ENCODE results near the gene RHBDD1.

Gene RHBDD1

DNA sequence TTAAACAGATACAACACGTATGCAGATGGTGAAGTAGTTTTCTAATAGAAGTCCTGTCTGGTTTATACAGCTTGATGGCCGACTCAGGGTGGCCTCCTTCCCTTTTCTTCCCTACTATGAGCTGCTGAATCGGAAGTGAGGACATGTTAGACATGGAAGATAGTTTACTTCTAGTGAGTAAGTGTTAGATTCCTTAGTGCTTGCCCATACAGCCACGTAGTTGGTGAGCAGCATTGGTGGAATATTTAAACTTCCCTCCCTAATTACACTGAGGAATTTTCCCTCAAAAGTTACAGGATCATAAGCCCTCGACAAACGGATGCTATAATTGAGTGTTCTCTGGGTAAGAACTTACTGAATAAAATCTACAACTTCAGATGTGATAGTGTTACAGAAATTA lies 52.1 kb downstream of the RHBDD1 start:
- no peak for DNase-seq (ENCODE audit: low spot score)
- in situ Hi-C loops (cut with MboI; ENCODE audit: low sequenced_read_pairs, unreplicated experiment), result no loop called here
- TF ChIP-seq, protein P1, sequence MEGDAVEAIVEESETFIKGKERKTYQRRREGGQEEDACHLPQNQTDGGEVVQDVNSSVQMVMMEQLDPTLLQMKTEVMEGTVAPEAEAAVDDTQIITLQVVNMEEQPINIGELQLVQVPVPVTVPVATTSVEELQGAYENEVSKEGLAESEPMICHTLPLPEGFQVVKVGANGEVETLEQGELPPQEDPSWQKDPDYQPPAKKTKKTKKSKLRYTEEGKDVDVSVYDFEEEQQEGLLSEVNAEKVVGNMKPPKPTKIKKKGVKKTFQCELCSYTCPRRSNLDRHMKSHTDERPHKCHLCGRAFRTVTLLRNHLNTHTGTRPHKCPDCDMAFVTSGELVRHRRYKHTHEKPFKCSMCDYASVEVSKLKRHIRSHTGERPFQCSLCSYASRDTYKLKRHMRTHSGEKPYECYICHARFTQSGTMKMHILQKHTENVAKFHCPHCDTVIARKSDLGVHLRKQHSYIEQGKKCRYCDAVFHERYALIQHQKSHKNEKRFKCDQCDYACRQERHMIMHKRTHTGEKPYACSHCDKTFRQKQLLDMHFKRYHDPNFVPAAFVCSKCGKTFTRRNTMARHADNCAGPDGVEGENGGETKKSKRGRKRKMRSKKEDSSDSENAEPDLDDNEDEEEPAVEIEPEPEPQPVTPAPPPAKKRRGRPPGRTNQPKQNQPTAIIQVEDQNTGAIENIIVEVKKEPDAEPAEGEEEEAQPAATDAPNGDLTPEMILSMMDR (IDR thresholded peaks at IDR 0.05; ENCODE audit: borderline replicate concordance, control extremely low read depth, extremely low read depth, insufficient read depth, missing control alignments), result no peak

DNA sequence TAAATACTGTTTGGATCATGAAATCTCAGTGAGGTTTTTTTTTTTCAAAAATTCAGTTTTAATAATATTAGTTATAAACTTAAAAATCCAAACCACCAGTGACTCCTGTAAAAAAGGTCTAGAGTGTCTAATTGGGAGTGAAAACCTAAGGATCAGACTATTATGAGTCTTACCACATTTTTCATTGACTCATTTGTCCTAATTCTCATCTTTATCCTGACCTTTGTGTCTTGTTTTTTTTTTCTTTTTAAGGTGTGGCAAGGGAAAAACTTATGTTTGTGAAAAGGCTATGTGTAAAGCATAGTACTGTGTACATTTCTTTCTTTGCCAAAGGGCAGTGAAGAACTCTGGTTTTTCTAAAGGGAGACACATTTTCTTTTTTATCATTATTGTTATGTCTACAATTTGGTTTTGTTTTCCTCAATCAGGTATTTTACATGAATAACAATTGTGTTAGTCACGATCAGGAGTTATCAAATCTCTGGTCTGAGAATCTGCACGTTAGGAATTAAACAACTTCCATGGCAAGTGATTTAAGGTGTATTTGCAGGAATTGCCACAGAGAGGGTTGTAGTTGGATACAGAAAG lies 52.6 kb downstream of the RHBDD1 start:
- TF ChIP-seq, protein P1 (IDR thresholded peaks at IDR 0.05; ENCODE audit: borderline replicate concordance, control extremely low read depth, extremely low read depth, insufficient read depth, missing control alignments), result no peak
- DNase-seq (ENCODE audit: low spot score), result no peak
- in situ Hi-C loops (cut with MboI; ENCODE audit: low sequenced_read_pairs, unreplicated experiment), result no loop called here

DNA sequence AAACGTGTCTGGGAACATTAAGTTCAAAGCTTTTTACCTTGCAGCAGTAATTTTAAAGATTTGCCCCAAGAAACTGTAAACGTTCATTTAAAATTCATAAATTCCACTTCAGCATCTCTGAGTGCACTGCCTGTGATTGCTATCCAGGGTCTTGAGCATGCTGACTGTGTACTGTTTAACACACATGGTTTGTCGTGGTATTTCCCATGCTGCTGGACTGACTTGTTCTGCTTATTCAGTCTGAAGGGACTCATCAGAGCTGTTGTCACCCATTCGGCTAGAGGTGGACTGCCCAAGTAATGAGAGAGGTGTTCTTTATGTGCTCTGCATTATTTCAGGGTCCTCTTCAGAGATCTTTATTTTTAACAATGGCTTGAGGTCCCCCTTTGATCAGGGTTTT lies 53.1 kb downstream of the RHBDD1 start:
- DNase-seq (ENCODE audit: low spot score), result no peak
- TF ChIP-seq, protein P1 (IDR thresholded peaks at IDR 0.05; ENCODE audit: borderline replicate concordance, control extremely low read depth, extremely low read depth, insufficient read depth, missing control alignments), result no peak
- in situ Hi-C loops (cut with MboI; ENCODE audit: low sequenced_read_pairs, unreplicated experiment), result no loop called here

DNA sequence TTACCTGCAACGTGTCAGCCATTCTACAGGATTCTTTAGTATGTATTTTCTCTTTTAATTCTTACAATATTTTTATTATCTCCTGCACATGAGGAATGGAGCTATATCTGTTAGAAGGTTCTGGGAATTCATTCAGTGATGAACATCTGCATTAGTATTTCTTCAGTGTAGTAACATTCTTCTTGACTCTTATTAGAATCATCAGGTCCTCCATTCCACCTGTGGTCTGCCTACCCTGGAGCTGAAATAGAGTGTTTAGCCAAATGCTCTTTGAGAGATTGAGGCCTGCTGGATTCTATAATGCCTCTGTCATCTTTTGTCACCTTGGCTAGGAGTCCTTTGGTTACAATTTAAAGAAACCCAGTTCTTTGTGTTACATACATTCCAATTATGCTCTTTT lies 54.4 kb downstream of the RHBDD1 start:
- DNase-seq (ENCODE audit: low spot score), result no peak
- TF ChIP-seq, protein P1 (IDR thresholded peaks at IDR 0.05; ENCODE audit: borderline replicate concordance, control extremely low read depth, extremely low read depth, insufficient read depth, missing control alignments), result no peak
- in situ Hi-C loops (cut with MboI; ENCODE audit: low sequenced_read_pairs, unreplicated experiment), result no loop called here

DNA sequence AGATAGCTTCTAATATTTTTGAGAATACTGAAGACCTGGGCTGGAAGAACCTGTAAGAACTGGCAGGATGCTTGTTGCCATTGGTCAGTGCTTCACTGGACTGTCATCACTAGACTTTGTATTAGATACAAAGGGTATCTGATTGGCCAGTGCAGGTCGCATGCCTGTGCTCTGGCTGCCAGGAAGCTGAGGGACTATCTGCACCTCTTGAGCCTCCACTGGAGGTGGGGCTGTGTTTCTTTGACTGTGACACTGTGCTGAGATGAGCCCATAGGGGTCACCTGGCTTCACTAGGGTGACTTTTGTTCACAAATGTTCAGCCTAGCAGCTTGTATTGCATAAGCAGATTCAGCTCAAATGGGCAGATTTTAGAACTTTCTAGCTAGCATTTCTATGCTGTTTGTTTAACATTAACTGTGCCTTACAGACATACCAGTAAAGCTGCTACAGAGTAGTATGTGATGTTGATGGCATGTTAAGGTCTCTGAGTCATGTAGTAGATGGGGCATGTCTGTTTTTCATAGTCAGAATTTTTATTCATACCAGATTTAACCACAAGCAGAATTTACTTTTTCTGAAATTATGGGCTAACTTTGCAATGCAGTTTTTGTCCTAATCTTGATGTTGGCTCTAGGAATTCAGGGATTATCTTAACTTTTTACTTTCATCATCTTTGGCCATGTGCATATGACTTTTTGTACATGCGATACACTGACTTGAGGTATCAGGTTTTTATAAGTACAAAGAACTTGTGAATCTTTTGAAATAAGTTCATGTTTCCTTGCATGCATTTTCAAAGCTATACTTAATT lies 56.1 kb downstream of the RHBDD1 start:
- no peak for DNase-seq (ENCODE audit: low spot score)
- in situ Hi-C loops (cut with MboI; ENCODE audit: low sequenced_read_pairs, unreplicated experiment), result no loop called here
- TF ChIP-seq, protein P1 (IDR thresholded peaks at IDR 0.05; ENCODE audit: borderline replicate concordance, control extremely low read depth, extremely low read depth, insufficient read depth, missing control alignments), result no peak

DNA sequence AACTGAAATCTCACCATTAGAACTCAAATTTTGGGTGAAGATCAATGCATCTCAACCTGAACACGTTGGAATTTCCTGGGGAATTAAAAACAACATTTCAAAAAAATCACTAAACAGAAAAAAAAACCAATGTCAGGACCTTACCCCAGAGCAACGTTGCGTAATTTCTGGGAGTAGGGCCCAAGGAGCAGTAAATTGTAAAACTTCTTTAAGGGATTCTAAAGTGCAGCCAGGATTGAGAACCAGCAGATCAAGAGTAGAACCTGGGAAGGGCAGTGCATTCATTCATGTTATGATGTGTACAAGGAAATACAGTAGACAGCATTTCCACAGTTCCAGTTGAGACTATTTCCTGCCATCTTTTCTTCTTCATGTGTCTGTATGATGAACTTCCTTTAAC lies 56.9 kb downstream of the RHBDD1 start:
- in situ Hi-C loops (cut with MboI; ENCODE audit: low sequenced_read_pairs, unreplicated experiment), result no loop called here
- TF ChIP-seq, protein P1 (IDR thresholded peaks at IDR 0.05; ENCODE audit: borderline replicate concordance, control extremely low read depth, extremely low read depth, insufficient read depth, missing control alignments), result no peak
- DNase-seq (ENCODE audit: low spot score), result no peak

Data from GM13976 (cell line).